Peyer's patch (tissue), 4 donors: Measurements from ENCODE around the gene MLLT11. TPM values are rescaled to one million over a fixed set of nuclear protein-coding genes. Genes with fewer than 3 reads are reported as not detected.
A peak's percentile ranks its signal among the peaks of the same experiment; 100 is the strongest.

Experiments used
- DNase-seq, 3 donors: peaks; one replicate each; pipeline ENCODE4 v3.0.0-alpha.2; 2017 to 2019
- H3K27ac ChIP-seq, 4 donors: fragments of 200-600 bp; sonication (generic); one replicate each; pipeline ENCODE4 v1.5.1; 2016 to 2019
- H3K27me3 ChIP-seq, 2 donors: fragments of 200-600 bp; sonication (generic); one replicate each; pipeline ENCODE4 v1.5.1; 2019
- H3K36me3 ChIP-seq, 3 donors: fragments of 200-600 bp; sonication (generic); one replicate each; pipeline ENCODE4 v1.5.1; 2016 to 2019
- H3K4me1 ChIP-seq, 4 donors: fragments of 200-600 bp; sonication (generic); one replicate each; pipeline ENCODE4 v1.5.1; 2016 to 2019
- H3K4me3 ChIP-seq, 4 donors: fragments of 200-600 bp; sonication (generic); 1 replicate in 3 of 4; 2 replicates in 1 of 4; pipeline ENCODE4 v1.5.1; 2016 to 2019; ENCODE audit warnings: mild to moderate bottlenecking in 1 of 4
- H3K9me3 ChIP-seq, 4 donors: fragments of 200-600 bp; sonication (generic); one replicate each; pipeline ENCODE4 v1.5.1; 2016 to 2019; ENCODE audit warnings: mild to moderate bottlenecking in 1 of 4
- CTCF ChIP-seq, 6 experiments: fragments of 450-650 bp in 4 of 6; fragments of 200-600 bp in 2 of 6; sonication (generic) in 1 of 6; IDR thresholded peaks; one replicate each; pipeline ENCODE4 v1.5.1; 2017 to 2019; ENCODE audit warnings: antibody characterized with exemption in 6 of 6, mild to moderate bottlenecking in 3 of 6, moderate library complexity in 1 of 6
- POLR2A ChIP-seq, 2 donors: fragments of 450-650 bp; IDR thresholded peaks; one replicate each; pipeline ENCODE4 v1.5.1; 2017; ENCODE audit warnings: antibody characterized with exemption in 2 of 2, mild to moderate bottlenecking in 2 of 2, moderate library complexity in 2 of 2
- total RNA-seq, 4 donors: library from RNA; depleted of rRNA; stranded (reverse); fragments of >200 nt; gene quantifications; one replicate each; pipeline ENCODE4 v1.1.0, GENCODE V29; 2016

Gene MLLT11
- total RNA-seq, 4 donors from 2014 or later: 0.27 to 0.95 TPM; not detected in 2

GRCh38 chr1:151024540-151025146, 35.6 kb upstream of the MLLT11 start:
- Histone ChIP-seq H3K4me3 (no peak overlapping the region), H3K4me1 (peaks cover 0 to 5% (median 0%) of the 10 kb centered on the region in 4 donors), H3K27me3 (no peaks in the 10 kb centered on the region), H3K36me3 (peaks cover 0 to 60% (median 0%) of the 10 kb centered on the region in 3 donors), H3K9me3 (no peaks in the 10 kb centered on the region), H3K27ac (no peak overlapping the region)
- DNase-seq: peak; percentile 71 to 95 (median 92)
- TF ChIP-seq CTCF (IDR thresholded peaks at IDR 0.05): peak; percentile 53 to 76 (median 63)
- TF ChIP-seq POLR2A (IDR thresholded peaks at IDR 0.05): no peak

GRCh38 chr1:151026460-151026859, 33.7 kb upstream of the MLLT11 start:
- Histone ChIP-seq H3K36me3 (peaks cover 0 to 65% (median 0%) of the 10 kb centered on the region in 3 donors), H3K9me3 (no peaks in the 10 kb centered on the region), H3K4me3 (no peak overlapping the region), H3K4me1 (peaks cover 0 to 5% (median 0%) of the 10 kb centered on the region in 4 donors), H3K27ac (no peak overlapping the region), H3K27me3 (no peaks in the 10 kb centered on the region)
- DNase-seq: no peak
- TF ChIP-seq POLR2A (IDR thresholded peaks at IDR 0.05) (no peak), CTCF (IDR thresholded peaks at IDR 0.05) (no peak)

GRCh38 chr1:151032164-151032563, 28.0 kb upstream of the MLLT11 start:
- Histone ChIP-seq H3K4me3 (no peak overlapping the region), H3K36me3 (peaks cover 0 to 59% (median 0%) of the 10 kb centered on the region in 3 donors), H3K27ac (no peak overlapping the region), H3K4me1 (no peaks in the 10 kb centered on the region), H3K27me3 (no peaks in the 10 kb centered on the region), H3K9me3 (no peaks in the 10 kb centered on the region)
- no peak for DNase-seq
- TF ChIP-seq POLR2A (IDR thresholded peaks at IDR 0.05) (no peak), CTCF (IDR thresholded peaks at IDR 0.05) (no peak)

- Histone ChIP-seq H3K9me3 (no peaks in the 10 kb centered on the region), H3K4me1 (no peaks in the 10 kb centered on the region), H3K4me3 (no peak overlapping the region), H3K27me3 (no peaks in the 10 kb centered on the region), H3K36me3 (peaks cover 0 to 33% (median 0%) of the 10 kb centered on the region in 3 donors), H3K27ac (no peak overlapping the region)
- TF ChIP-seq POLR2A (IDR thresholded peaks at IDR 0.05) (no peak), CTCF (IDR thresholded peaks at IDR 0.05) (no peak)
- no peak for DNase-seq
Measured at GRCh38 chr1:151035167-151035566, 25.0 kb upstream of the MLLT11 start.

GRCh38 chr1:151036356-151036755, 23.8 kb upstream of the MLLT11 start, which contains the start of gene BNIPL:
Gene BNIPL, plus strand, starts transcription at chr1:151036586. Its CDS starts 140 bp downstream, at chr1:151036726.
- H3K9me3 ChIP-seq: no peaks in the 10 kb centered on the region
- no peaks in the 10 kb centered on the region for H3K4me1 ChIP-seq
- no peaks in the 10 kb centered on the region for H3K27me3 ChIP-seq
- no peak for TF ChIP-seq POLR2A (IDR thresholded peaks at IDR 0.05)
- TF ChIP-seq CTCF (IDR thresholded peaks at IDR 0.05): no peak
- no peak within 1 kb of the TSS for H3K27ac ChIP-seq
- DNase-seq: no peak
- no peak within 1 kb of the TSS for H3K4me3 ChIP-seq
- H3K36me3 ChIP-seq: peaks cover 0 to 22% (median 0%) of the 10 kb centered on the region in 3 donors
